HepG2 (cell line): Measurements from ENCODE around the gene TTC19. TPM values are rescaled to one million over a fixed set of nuclear protein-coding genes. Genes with fewer than 3 reads are reported as not detected.

ENCODE experiments used
- ATAC-seq: fragments of 200-7000 bp; cut with Tn5 transposase; 3 replicates; pipeline ENCODE4 v1.9.1; 2020; ENCODE audit warnings: mild to moderate bottlenecking, moderate library complexity
- BruUV-seq: library from RNA; stranded (reverse); fragments of 400-500 nt; replicated peaks from 2 replicates; lab custom pipeline; 2021; lab: Mats Ljungman, UMichigan
- CTCF ChIA-PET: fragments of 300-600 bp; formaldehyde crosslinking; extraction: SDS; loops from one replicate; lab custom pipeline; 2021; ENCODE audit warnings: low total read pairs, inconsistent platforms, low intra/inter-chr PET ratio; lab: Yijun Ruan, JAX
- POLR2A ChIA-PET: fragments of 350-600 bp; sonication (Branson Sonifier 250); formaldehyde crosslinking; loops from one replicate; lab custom pipeline; 2020; ENCODE audit warnings: antibody characterized with exemption, inconsistent platforms; lab: Yijun Ruan, JAX
- DNase-seq: peaks from one replicate; pipeline ENCODE4 v3.0.0-alpha.2; 2015; ENCODE audit warnings: low spot score
- FAIRE-seq: peaks from 3 replicates; lab custom pipeline; 2011; peaks lifted over from hg19 to GRCh38; lab: Jason Lieb, UNC
- H2AFZ ChIP-seq: one replicate; pipeline ENCODE4 v1.6.1; 2011; ENCODE audit warnings: low read length, inconsistent platforms
- H3K27ac ChIP-seq: fragments of 300-600 bp; 3 replicates; pipeline ENCODE4 v1.8.0; 2011; ENCODE audit warnings: mixed run types, mild to moderate bottlenecking, mixed read lengths, low read length, inconsistent platforms; ENCODE audit not compliant: insufficient read depth; ENCODE audit errors: extremely low read length
- H3K27me3 ChIP-seq, 2 experiments: fragments of 200-600 bp in 1 of 2; 2 replicates in 1 of 2; 3 replicates in 1 of 2; pipeline versions ENCODE4 v1.6.0 to v1.8.0; 2011; ENCODE audit warnings: low read length in 2 of 2, mild to moderate bottlenecking in 2 of 2, moderate library complexity in 2 of 2, inconsistent platforms in 1 of 2; ENCODE audit not compliant: insufficient read depth in 2 of 2, control insufficient read depth in 1 of 2
- H3K36me3 ChIP-seq, 2 experiments: fragments of 200-600 bp in 1 of 2; replicated peaks in 1 of 2; 2 replicates in 1 of 2; 3 replicates in 1 of 2; pipeline versions ENCODE4 v1.5.1 to v1.8.0; 2011; ENCODE audit warnings: low read length in 2 of 2, inconsistent platforms in 1 of 2; ENCODE audit not compliant: insufficient read depth in 2 of 2, control insufficient read depth in 1 of 2
- H3K4me1 ChIP-seq: 2 replicates; pipeline ENCODE4 v1.5.1; 2012; ENCODE audit warnings: low read length, inconsistent platforms; ENCODE audit not compliant: insufficient read depth
- H3K4me2 ChIP-seq: 2 replicates; pipeline ENCODE4 v1.6.0; 2011; ENCODE audit warnings: low read depth, low read length, inconsistent platforms
- H3K4me3 ChIP-seq, 3 experiments: fragments of 200-600 bp in 1 of 3; sonication (generic), shearing (Covaris generic) in 1 of 3; replicated peaks in 1 of 3; 2 replicates each; pipeline ENCODE4 v1.5.1; 2011 to 2016; ENCODE audit warnings: low read length in 3 of 3, inconsistent platforms in 2 of 3, low read depth in 2 of 3, mild to moderate bottlenecking in 2 of 3, control low read depth in 1 of 3, mixed read lengths in 1 of 3; ENCODE audit not compliant: insufficient read depth in 1 of 3
- H3K79me2 ChIP-seq: one replicate; pipeline ENCODE4 v1.6.1; 2011; ENCODE audit warnings: low read length, inconsistent platforms; ENCODE audit not compliant: insufficient read depth
- H3K9ac ChIP-seq: 2 replicates; pipeline ENCODE4 v1.6.0; 2011; ENCODE audit warnings: mild to moderate bottlenecking, low read depth, low read length, inconsistent platforms; ENCODE audit not compliant: insufficient read depth
- H3K9me3 ChIP-seq: 2 replicates; pipeline ENCODE4 v1.5.1; 2012; ENCODE audit warnings: mild to moderate bottlenecking, low read length
- H4K20me1 ChIP-seq: 2 replicates; pipeline ENCODE4 v1.6.0; 2011; ENCODE audit warnings: inconsistent platforms, mild to moderate bottlenecking, low read length, moderate library complexity; ENCODE audit not compliant: insufficient read depth
- ARID5B ChIP-seq: IDR thresholded peaks from 2 replicates; pipeline ENCODE4 v1.4.0; 2020; ENCODE audit warnings: mild to moderate bottlenecking, missing genetic modification reagents
- ARNT2 ChIP-seq: sonication (generic); formaldehyde crosslinking; IDR thresholded peaks from 2 replicates; pipeline ENCODE4 v1.8.0; 2022; ENCODE audit warnings: mild to moderate bottlenecking, low read depth, missing genetic modification reagents, moderate library complexity
- CSRNP2 ChIP-seq: sonication (generic); formaldehyde crosslinking; conservative IDR thresholded peaks from 2 replicates; pipeline ENCODE4 v1.8.0; 2022; ENCODE audit warnings: low read depth, missing genetic modification reagents
- FIP1L1 ChIP-seq: fragments of 200-400 bp; formaldehyde crosslinking; IDR thresholded peaks from 2 replicates; pipeline ENCODE4 v1.6.1; 2018; ENCODE audit warnings: low read depth, mild to moderate bottlenecking, low read length, moderate library complexity, borderline replicate concordance; ENCODE audit not compliant: insufficient read depth
- GABPB1 ChIP-seq: IDR thresholded peaks from 2 replicates; pipeline ENCODE4 v1.6.1; 2016; ENCODE audit warnings: mild to moderate bottlenecking, missing genetic modification reagents, moderate library complexity, missing compliant biosample characterization
- HMG20A ChIP-seq: IDR thresholded peaks from 2 replicates; pipeline ENCODE4 v1.6.1; 2016; ENCODE audit warnings: borderline replicate concordance
- LCORL ChIP-seq, 2 experiments: fragments of 450-650 bp in 1 of 2; sonication (generic) in 1 of 2; formaldehyde crosslinking in 1 of 2; IDR thresholded peaks; 2 replicates each; pipeline versions ENCODE4 v1.5.0 to v1.6.1; 2017 to 2020; ENCODE audit warnings: antibody characterized with exemption in 1 of 2, missing genetic modification reagents in 1 of 2
- NFE2 ChIP-seq: sonication (generic); formaldehyde crosslinking; IDR thresholded peaks from 2 replicates; pipeline ENCODE4 v1.4.0; 2020; ENCODE audit warnings: missing genetic modification reagents
- SALL1 ChIP-seq: sonication (generic); formaldehyde crosslinking; IDR thresholded peaks from 2 replicates; pipeline ENCODE4 v1.8.0; 2022; ENCODE audit warnings: mild to moderate bottlenecking, missing genetic modification reagents
- SALL2 ChIP-seq: sonication (generic); formaldehyde crosslinking; IDR thresholded peaks from 2 replicates; pipeline ENCODE4 v1.8.1; 2023; ENCODE audit warnings: mild to moderate bottlenecking, missing genetic modification reagents, inconsistent platforms
- SCMH1 ChIP-seq: sonication (generic); formaldehyde crosslinking; IDR thresholded peaks from 2 replicates; pipeline ENCODE4 v1.9.0; 2021; ENCODE audit warnings: missing genetic modification reagents, mild to moderate bottlenecking, borderline replicate concordance
- ZMAT3 ChIP-seq: sonication (generic); formaldehyde crosslinking; conservative IDR thresholded peaks from 2 replicates; pipeline ENCODE4 v1.7.0; 2021; ENCODE audit warnings: missing genetic modification reagents
- ZNF17 ChIP-seq: sonication (generic); formaldehyde crosslinking; IDR thresholded peaks from 2 replicates; pipeline ENCODE4 v1.5.0; 2020; ENCODE audit warnings: mild to moderate bottlenecking, missing genetic modification reagents
- ZNF34 ChIP-seq: sonication (generic); formaldehyde crosslinking; IDR thresholded peaks from 2 replicates; pipeline ENCODE4 v1.4.0; 2020; ENCODE audit warnings: mild to moderate bottlenecking, missing genetic modification reagents, borderline replicate concordance
- ZNF432 ChIP-seq: sonication (generic); formaldehyde crosslinking; IDR thresholded peaks from 2 replicates; pipeline ENCODE4 v1.5.0; 2020; ENCODE audit warnings: missing genetic modification reagents, mild to moderate bottlenecking, borderline replicate concordance
- ZNF441 ChIP-seq: sonication (generic); formaldehyde crosslinking; IDR thresholded peaks from 2 replicates; pipeline ENCODE4 v1.7.0; 2021; ENCODE audit warnings: missing genetic modification reagents, borderline replicate concordance
- ZNF547 ChIP-seq: sonication (generic); formaldehyde crosslinking; IDR thresholded peaks from 2 replicates; pipeline ENCODE4 v1.5.1; 2020; ENCODE audit warnings: mild to moderate bottlenecking, missing genetic modification reagents
- ZNF784 ChIP-seq: sonication (generic); formaldehyde crosslinking; IDR thresholded peaks from 2 replicates; pipeline ENCODE4 v1.5.1; 2020; ENCODE audit warnings: missing genetic modification reagents, mild to moderate bottlenecking, borderline replicate concordance
- ZNF788 ChIP-seq: sonication (generic); formaldehyde crosslinking; IDR thresholded peaks from 2 replicates; pipeline ENCODE4 v1.5.0; 2020; ENCODE audit warnings: mild to moderate bottlenecking, missing genetic modification reagents, borderline replicate concordance
- WGBS: methylation state at CpG from one replicate; pipeline ENCODE4 v1.1.6; 2017; ENCODE audit warnings: low lambda C conversion rate; 5-methylcytosine and 5-hydroxymethylcytosine counted together
- in situ Hi-C: cut with HindIII; loops from 2 replicates; pipeline ENCODE4 v1.10.0; 2017; ENCODE audit warnings: low pct_unique_long_range_greater_than_20kb; ENCODE audit not compliant: extremely low pct_ligation_motif_present
- intact Hi-C: fragments of 100-400 bp; cut with micrococcal nuclease; formaldehyde crosslinking; loops from one replicate; pipeline ENCODE4 v1.10.0; 2022; ENCODE audit not compliant: unreplicated experiment
- polyA plus RNA-seq, 8 experiments: library from polyadenylated mRNA; depleted of rRNA in 3 of 8; stranded (reverse) in 7 of 8; unstranded in 1 of 8; fragments of >200 nt; fragmentation: Illumina TruSeq in 4 of 8; extraction: Trizol in 4 of 8; gene quantifications; 2 replicates each; pipeline versions ENCODE4 v1.2.1 to v1.2.3, GENCODE V29; 2011 to 2016; ENCODE audit warnings: low read depth in 4 of 8, missing spikeins in 1 of 8, mixed read lengths in 1 of 8; ENCODE audit not compliant: insufficient read depth in 1 of 8
- total RNA-seq, 5 experiments: library from RNA; depleted of rRNA; stranded (reverse); fragments of >200 nt; fragmentation: Illumina TruSeq; extraction: Trizol; gene quantifications; 2 replicates each; pipeline ENCODE4 v1.2.3, GENCODE V29; 2016; ENCODE audit warnings: low read depth in 1 of 5

TTC19 gene
- total and polyA plus RNA-seq, 2 of the 13 experiments (the other 11 are each of a cell fraction or from before 2014, with no cell fraction given), result 4.4 to 24.3 TPM

GRCh38 chr17:16061631-16062030 is 62.0 kb downstream of the TTC19 start:
- Histone ChIP-seq H3K4me3 (no peak overlapping the region), H3K79me2 (no peaks in the 10 kb centered on the region), H3K9me3 (no peaks in the 10 kb centered on the region), H3K4me1 (no peaks in the 10 kb centered on the region), H3K27me3 (no peaks in the 10 kb centered on the region), H2AFZ (no peak overlapping the region), H3K9ac (no peak overlapping the region), H3K36me3 (peaks cover 22 to 77% of the 10 kb centered on the region in 2 experiments), H3K27ac (no peak overlapping the region), H4K20me1 (no peaks in the 10 kb centered on the region), H3K4me2 (no peak overlapping the region)
- ATAC-seq (no peak), DNase-seq (no peak), FAIRE-seq (no peak)
- TF ChIP-seq ZNF34 (CRISPR knock-in tag), result no peak
- TF ChIP-seq ZNF788, result no peak
- TF ChIP-seq ARID5B (CRISPR knock-in tag), result no peak
- no peak for TF ChIP-seq HMG20A (CRISPR knock-in tag)
- no peak for TF ChIP-seq SALL1
- no peak for TF ChIP-seq NFE2
- TF ChIP-seq FIP1L1, result no peak
- no peak for TF ChIP-seq SALL2 (CRISPR knock-in tag)
- TF ChIP-seq ZNF432 (CRISPR knock-in tag), result no peak
- TF ChIP-seq ZMAT3 (CRISPR knock-in tag), result no peak
- no peak for TF ChIP-seq GABPB1 (CRISPR knock-in tag)
- TF ChIP-seq CSRNP2 (CRISPR knock-in tag), result no peak
- no peak for TF ChIP-seq ZNF441 (CRISPR knock-in tag)
- TF ChIP-seq LCORL (IDR thresholded peaks at IDR 0.05), result no peak
- no peak for TF ChIP-seq LCORL (CRISPR knock-in tag; IDR thresholded peaks at IDR 0.05)
- TF ChIP-seq ZNF547 (CRISPR knock-in tag), result no peak
- TF ChIP-seq ZNF784 (CRISPR knock-in tag), result no peak
- no peak for TF ChIP-seq ZNF17 (CRISPR knock-in tag)
- TF ChIP-seq SCMH1, result no peak
- TF ChIP-seq ARNT2 (CRISPR knock-in tag), result no peak
- in situ Hi-C loops (no loop called here), intact Hi-C loops (no loop called here)
- CTCF ChIA-PET, result no interaction called here
- POLR2A ChIA-PET, result no interaction called here
- WGBS, result 95% methylated on average over 2 of the region's 2 CpGs
- BruUV-seq, result no TSS peak
